CD4-positive, alpha-beta T cell treated with Interleukin-6 for 4 hours (primary cell): ENCODE results near the gene SCOC.
"Not testable (repeated sequence)": the region's sequence is repeated elsewhere in the genome, so short reads cannot be mapped to it uniquely, and the experiment has no call there.

Source experiments
- DNase-seq: peaks from one replicate; pipeline ENCODE4 v3.0.0-alpha.2; 2020; ENCODE audit warnings: mixed read lengths

The SCOC gene

DNA sequence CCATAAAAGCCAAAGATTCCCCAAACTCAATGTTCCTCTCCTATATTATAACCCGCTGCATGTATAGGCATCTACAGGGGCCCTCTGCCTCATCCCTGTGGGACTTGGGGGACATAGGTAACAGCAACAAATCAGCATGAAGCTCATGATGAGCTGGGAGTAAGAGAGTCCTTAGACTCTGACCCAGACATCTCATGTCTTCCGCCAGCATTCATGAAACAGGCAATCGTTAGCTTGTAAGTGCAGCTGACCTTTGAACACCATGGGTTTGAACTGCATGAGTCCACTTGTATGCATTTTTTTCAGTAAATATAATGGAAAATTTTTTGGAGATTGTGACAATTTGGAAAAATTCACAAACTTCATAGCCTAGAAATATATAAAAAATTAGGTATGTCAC lies 10.4 kb upstream of the SCOC start:
- DNase-seq = no peak

GRCh38 chr4:140363558-140363957 lies 9.9 kb upstream of the SCOC start:
- DNase-seq = no peak

- DNase-seq = no peak
Measured at GRCh38 chr4:140367738-140368137, 5.7 kb upstream of the SCOC start.

- no peak for DNase-seq
Measured at GRCh38 chr4:140368686-140369085, 4.8 kb upstream of the SCOC start.

GRCh38 chr4:140372751-140373327 lies 607 bp upstream of the SCOC start:
- peak; percentile 40 for DNase-seq

- DNase-seq = no peak
Measured at GRCh38 chr4:140374130-140374477, 658 bp downstream of the SCOC start.

DNA sequence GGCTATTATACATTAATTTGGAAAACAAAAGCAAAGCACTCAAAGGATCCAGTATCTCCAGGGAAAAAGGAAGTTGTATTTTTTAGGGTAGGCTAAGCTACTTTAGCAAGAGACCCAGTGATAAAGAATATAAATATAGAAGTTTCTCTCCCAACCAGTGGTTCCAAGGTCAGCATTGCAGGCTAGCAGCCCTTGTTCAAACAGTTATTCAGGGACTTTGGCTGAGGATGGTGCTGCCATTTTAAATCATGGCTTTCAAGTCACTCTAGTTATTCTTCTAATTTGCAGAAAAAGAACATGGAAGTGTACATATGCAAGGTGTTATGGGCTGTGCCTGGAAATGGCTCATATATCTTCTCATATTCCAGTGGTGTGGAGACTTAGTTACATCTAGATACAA lies 9.3 kb downstream of the SCOC start:
- DNase-seq = no peak

DNA sequence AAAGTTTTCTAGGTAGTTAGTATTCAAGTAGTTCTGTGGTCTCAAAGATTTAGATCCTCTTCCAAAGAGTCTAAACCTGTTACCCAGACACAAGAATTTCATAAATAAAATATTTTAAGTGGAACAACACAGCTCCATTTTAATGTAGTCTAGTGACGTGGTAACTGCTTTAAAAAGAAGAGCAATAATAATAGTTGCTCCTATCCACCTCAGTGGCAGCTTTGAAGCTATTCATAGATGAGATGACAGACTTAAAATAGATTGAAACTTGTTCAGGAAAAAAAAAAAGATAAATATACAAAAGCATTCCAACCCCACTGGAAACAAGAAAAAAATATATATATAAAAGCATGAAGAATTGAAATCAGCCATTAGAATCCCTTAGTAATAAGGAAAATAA lies 14.6 kb downstream of the SCOC start:
- DNase-seq = no peak

- no peak for DNase-seq
Measured at GRCh38 chr4:140395668-140396067, 22.2 kb downstream of the SCOC start.

GRCh38 chr4:140400111-140400510 lies 26.7 kb downstream of the SCOC start:
- DNase-seq = no peak

DNA sequence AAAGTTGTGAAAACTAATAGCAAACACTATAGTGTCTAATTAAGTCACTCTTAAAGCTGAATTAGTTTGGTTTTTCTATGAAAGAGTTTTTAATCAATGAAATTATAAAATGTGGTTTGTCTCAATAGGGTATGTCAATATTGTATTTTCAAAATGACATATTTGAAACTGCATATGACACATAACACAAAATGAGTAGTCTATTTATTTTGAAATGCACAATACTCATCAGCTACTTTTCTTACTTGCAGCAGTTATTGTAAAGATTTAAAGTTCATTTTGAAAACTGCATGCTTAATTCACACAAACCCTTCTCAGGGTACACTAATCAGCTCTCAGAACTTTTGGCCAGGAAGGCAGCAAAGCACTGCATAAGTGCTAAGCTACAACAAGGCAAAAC lies 32.8 kb downstream of the SCOC start:
- DNase-seq = no peak

DNA sequence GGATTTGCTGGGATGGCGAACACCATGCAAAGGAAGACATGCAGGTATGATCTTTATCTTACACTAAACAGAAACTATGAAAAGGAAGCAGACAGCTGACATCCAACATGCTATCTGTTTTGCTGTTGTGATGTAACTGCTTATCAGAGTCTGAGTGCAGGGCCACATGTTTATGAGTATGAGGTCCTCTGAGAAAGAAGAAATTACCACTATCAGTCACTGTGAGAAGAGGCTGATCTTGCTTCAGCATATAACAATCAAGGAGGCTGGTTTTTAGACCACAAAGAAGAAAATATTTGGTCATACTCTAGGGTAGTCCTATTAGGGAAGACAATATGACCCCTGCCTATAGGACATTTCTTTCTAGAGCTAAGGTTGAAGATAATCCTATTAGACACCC lies 35.5 kb downstream of the SCOC start:
- no peak for DNase-seq

DNA sequence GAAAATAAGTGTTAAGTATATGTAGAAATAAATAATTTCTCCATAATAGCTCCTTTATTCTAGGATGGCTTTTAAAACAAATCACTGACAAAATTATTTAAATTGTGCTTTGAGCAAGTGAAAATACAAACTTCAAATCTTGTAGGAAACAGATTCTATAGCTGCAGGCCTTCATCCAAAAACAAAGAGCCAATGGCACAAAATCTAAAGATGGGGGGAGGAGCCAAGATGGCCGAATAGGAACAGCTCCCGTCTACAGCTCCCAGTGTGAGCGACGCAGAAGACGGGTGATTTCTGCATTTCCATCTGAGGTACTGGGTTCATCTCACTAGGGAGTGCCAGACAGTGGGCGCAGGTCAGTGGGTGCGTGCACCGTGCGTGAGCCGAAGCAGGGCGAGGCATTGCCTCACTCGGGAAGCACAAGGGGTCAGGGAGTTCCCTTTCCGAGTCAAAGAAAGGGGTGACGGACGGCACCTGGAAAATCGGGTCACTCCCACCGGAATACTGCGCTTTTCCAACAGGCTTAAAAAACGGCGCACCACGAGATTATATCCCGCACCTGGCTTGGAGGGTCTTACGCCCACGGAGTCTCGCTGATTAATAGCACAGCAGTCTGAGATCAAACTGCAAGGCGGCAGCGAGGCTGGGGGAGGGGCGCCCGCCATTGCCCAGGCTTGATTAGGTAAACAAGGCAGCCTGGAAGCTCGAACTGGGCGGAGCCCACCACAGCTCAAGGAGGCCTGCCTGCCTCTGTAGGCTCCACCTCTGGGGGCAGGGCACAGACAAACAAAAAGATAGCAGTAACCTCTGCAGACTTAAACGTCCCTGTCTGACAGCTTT lies 39.9 kb downstream of the SCOC start:
- DNase-seq = not testable (repeated sequence)

GRCh38 chr4:140423106-140423505 lies 49.7 kb downstream of the SCOC start:
- no peak for DNase-seq

GRCh38 chr4:140426610-140427105 lies 53.2 kb downstream of the SCOC start:
- no peak for DNase-seq

GRCh38 chr4:140427106-140427918 lies 53.9 kb downstream of the SCOC start, which contains the start of gene CLGN:
Gene CLGN (minus strand): TSS chr4:140427648. CDS start chr4:140413078, 14,570 bp downstream.
- peak; percentile 24 for DNase-seq

GRCh38 chr4:140427919-140428471 lies 54.5 kb downstream of the SCOC start:
- DNase-seq = no peak
